Left lung (tissue), 10 donors: Measurements from ENCODE around the gene KPNB1. TPM values are rescaled to one million over a fixed set of nuclear protein-coding genes. Genes with fewer than 3 reads are reported as not detected.
A peak's percentile ranks its signal among the peaks of the same experiment; 100 is the strongest.

ENCODE experiments used
- ATAC-seq: fragments of 200-7000 bp; cut with Tn5 transposase; one replicate; pipeline ENCODE4 v1.9.1; 2020; ENCODE audit warnings: moderate library complexity
- DNase-seq, 4 donors: peaks; one replicate each; pipeline ENCODE4 v3.0.0-alpha.2; 2013 to 2020
- H3K27ac ChIP-seq, 2 donors: fragments of 200-600 bp; sonication (generic) in 1 of 2; one replicate each; pipeline versions ENCODE4 v1.5.0 to v1.8.0; 2020 to 2021
- H3K27me3 ChIP-seq, 2 donors: fragments of 200-600 bp; sonication (generic) in 1 of 2; one replicate each; pipeline versions ENCODE4 v1.5.0 to v1.8.0; 2020 to 2021
- H3K36me3 ChIP-seq, 2 donors: fragments of 200-600 bp; sonication (generic) in 1 of 2; one replicate each; pipeline versions ENCODE4 v1.5.0 to v1.8.0; 2020 to 2021
- H3K4me1 ChIP-seq, 2 donors: fragments of 200-600 bp; one replicate each; pipeline ENCODE4 v1.8.0; 2021
- H3K4me3 ChIP-seq, 2 donors: fragments of 200-600 bp; sonication (generic) in 1 of 2; one replicate each; pipeline versions ENCODE4 v1.5.0 to v1.8.0; 2020 to 2021; ENCODE audit warnings: mild to moderate bottlenecking in 1 of 2
- H3K9me3 ChIP-seq, 2 donors: fragments of 200-600 bp; sonication (generic) in 1 of 2; one replicate each; pipeline versions ENCODE4 v1.5.0 to v1.8.0; 2020 to 2021
- intact Hi-C, 2 donors: fragments of 100-400 bp; cut with DNase I; formaldehyde crosslinking; loops; one replicate each; pipeline versions ENCODE4 v1.11.2 to v1.14.2; 2022
- polyA plus RNA-seq, 6 donors: library from polyadenylated mRNA; unstranded; fragments of 120-200 nt; gene quantifications; one replicate each; pipeline ENCODE4 v1.2.1, GENCODE V29; 2013; ENCODE audit not compliant: insufficient read length in 6 of 6
- total RNA-seq, 2 donors: library from RNA; stranded (reverse); fragmentation: NEBNext Ultra II Directional; extraction: Animal tissue kit (Norgen Biotek cat#: 25700); gene quantifications; one replicate each; pipeline ENCODE4 v1.2.1, GENCODE V29; 2021
- TF ChIP-seq, protein P1 (sequence below), 2 donors: fragments of 200-600 bp; sonication (generic) in 1 of 2; IDR thresholded peaks; one replicate each; pipeline versions ENCODE4 v1.5.0 to v1.8.0; 2021; ENCODE audit warnings: antibody characterized with exemption in 2 of 2
- donor health status: DM: no; HTN: yes; CAD: no.
- donor health status: DM: no; HTN: no; CAD: no.

Gene KPNB1
- total and polyA plus RNA-seq, 8 donors = 195 to 305 (median 248) TPM

DNA sequence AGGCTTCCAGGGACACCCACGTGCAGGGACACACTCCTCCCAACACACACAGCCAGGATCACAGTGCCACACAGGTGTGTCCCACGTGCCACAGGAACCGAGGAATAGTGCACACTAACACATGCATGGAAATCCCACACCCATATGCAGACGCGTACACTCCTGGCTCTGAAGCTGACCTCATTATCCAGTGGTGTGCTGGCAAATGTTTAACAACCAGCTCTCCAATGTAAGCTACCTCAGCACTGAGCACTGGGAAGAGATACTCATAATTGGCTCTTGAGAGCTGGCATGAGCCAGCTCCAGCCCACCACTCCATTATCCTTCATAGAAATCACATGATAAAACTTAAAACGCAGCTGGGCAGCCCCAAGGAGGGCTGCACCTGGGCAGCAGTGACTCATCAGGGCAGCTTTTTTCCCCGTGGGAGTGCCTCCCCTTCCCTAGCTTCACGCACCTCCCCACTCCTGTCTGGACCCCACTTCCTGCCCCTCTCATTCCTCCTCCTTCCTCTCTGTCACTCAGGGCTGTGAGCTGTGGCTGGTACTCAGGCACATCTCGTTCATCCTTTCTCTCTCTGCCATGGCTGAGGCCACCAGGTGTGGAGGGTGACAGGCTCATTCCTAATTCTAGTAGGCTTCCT is 68.4 kb downstream of the KPNB1 start:
- Histone ChIP-seq H3K36me3 (no peaks in the 10 kb centered on the region), H3K4me1 (peaks cover 0 to 39% of the 10 kb centered on the region in 2 donors), H3K27ac (no peak overlapping the region), H3K4me3 (no peak overlapping the region), H3K27me3 (peaks cover 25 to 80% of the 10 kb centered on the region in 2 donors), H3K9me3 (no peaks in the 10 kb centered on the region)
- TF ChIP-seq, protein P1, sequence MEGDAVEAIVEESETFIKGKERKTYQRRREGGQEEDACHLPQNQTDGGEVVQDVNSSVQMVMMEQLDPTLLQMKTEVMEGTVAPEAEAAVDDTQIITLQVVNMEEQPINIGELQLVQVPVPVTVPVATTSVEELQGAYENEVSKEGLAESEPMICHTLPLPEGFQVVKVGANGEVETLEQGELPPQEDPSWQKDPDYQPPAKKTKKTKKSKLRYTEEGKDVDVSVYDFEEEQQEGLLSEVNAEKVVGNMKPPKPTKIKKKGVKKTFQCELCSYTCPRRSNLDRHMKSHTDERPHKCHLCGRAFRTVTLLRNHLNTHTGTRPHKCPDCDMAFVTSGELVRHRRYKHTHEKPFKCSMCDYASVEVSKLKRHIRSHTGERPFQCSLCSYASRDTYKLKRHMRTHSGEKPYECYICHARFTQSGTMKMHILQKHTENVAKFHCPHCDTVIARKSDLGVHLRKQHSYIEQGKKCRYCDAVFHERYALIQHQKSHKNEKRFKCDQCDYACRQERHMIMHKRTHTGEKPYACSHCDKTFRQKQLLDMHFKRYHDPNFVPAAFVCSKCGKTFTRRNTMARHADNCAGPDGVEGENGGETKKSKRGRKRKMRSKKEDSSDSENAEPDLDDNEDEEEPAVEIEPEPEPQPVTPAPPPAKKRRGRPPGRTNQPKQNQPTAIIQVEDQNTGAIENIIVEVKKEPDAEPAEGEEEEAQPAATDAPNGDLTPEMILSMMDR (IDR thresholded peaks at IDR 0.05) = no peak
- DNase-seq = peak in 1 of 4 donors; percentile 50
- peak; percentile 83 for ATAC-seq
- intact Hi-C loops = no loop called here

DNA sequence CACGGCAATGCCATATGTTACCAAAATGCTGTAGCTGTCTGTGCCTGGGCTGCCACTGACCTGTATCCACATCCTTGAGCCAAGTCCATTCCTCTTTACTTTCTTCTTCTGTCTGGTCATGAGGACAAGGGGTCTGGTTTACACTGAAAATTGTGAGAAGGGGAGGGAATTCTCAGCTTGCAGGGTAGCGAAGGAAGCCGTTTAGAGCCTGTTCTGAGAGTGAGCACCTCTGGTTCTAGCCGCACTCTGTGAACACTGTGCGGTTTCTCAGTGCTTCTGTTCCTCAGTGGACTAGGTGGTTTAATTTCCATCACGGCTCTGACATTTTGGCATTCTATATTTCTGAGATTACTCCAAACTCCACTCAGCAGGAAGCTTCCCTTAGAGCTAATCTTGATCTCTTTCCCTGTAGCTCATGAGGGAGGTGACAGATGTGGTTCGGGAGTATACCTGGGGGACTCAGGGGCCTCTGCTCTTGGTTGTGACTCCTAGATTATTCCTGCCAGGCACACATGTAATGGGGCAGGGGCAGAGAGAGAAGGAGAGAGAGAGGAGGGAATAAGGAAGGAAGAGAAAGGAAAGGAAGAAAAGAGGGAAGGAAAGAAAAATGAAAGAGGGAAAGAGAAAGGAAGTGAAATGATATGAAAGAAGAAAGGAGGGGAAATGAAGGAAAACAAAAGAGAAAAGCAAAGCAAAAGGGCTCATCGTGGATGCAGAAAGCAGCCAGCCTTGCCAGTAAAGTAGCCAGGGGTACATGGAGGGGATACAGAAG is 69.1 kb downstream of the KPNB1 start:
- H3K36me3 ChIP-seq = no peaks in the 10 kb centered on the region
- H3K4me1 ChIP-seq = peaks cover 0 to 39% of the 10 kb centered on the region in 2 donors
- no peak overlapping the region for H3K4me3 ChIP-seq
- ATAC-seq (no peak), DNase-seq (no peak)
- no peaks in the 10 kb centered on the region for H3K9me3 ChIP-seq
- H3K27ac ChIP-seq = no peak overlapping the region
- intact Hi-C loops = no loop called here
- H3K27me3 ChIP-seq = peaks cover 25 to 80% of the 10 kb centered on the region in 2 donors
- TF ChIP-seq, protein P1 (IDR thresholded peaks at IDR 0.05) = no peak

DNA sequence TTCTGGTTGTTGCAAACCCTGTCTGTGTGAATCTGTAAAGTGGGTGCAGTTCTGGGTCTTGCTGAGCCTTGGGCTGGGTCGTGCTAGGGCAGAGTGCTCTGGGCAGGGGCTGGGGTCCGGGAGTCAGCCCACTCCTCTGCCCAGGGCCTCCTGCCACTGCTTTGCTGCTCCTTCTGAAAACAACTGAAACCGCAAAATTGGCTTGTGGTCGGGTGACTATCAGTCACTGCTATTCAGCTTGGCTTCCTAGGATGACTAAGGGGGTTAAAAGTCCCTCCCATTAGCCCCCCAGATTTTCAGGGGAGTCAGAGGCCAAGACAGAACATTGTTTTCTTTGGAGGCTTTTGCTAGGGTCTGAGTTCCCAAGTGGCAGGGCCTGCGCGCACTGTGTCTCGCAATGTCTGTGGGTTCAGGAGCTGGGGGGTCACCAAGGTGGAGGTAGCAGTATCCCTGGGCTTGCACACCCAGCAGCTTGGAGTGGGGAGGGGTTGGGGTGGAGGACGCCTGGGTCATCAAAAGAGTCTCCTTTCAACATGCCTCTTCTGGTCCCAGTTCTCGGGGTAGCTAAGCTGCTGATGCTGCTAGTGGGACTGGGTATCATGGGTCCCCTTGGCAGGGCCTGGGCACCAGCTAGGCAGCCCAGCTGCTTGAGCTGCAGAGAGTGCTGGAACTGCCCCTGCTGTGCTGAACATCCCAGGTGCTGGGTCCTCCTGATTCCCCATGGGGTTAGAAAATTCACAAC is 69.9 kb downstream of the KPNB1 start:
- DNase-seq (no peak), ATAC-seq (no peak)
- H3K27me3 ChIP-seq = peaks cover 25 to 81% of the 10 kb centered on the region in 2 donors
- H3K9me3 ChIP-seq = no peaks in the 10 kb centered on the region
- H3K4me3 ChIP-seq = no peak overlapping the region
- peaks cover 0 to 39% of the 10 kb centered on the region in 2 donors for H3K4me1 ChIP-seq
- TF ChIP-seq, protein P1 (IDR thresholded peaks at IDR 0.05) = no peak
- intact Hi-C loops = no loop called here
- no peaks in the 10 kb centered on the region for H3K36me3 ChIP-seq
- H3K27ac ChIP-seq = no peak overlapping the region

DNA sequence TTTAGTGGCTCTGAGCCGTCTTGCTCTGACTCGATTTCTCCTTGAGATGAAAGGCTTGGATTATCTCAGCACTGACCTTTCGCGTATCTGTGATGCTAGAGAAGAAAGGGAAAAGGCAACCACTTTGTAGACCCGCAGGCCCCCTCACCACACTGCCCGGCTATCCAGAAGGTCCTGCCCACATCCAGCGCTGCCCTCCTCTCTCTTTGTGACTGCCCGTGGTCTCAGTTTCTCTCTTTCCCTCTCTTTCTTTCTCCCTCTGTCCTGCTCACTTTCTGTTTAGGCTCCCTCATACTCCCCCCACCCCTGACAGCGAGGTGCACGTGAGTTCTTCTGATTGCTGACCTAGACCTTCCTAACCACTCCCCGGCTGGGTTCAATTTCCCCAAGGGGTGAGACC is 70.5 kb downstream of the KPNB1 start:
- Histone ChIP-seq H3K27me3 (peaks cover 25 to 82% of the 10 kb centered on the region in 2 donors), H3K9me3 (no peaks in the 10 kb centered on the region), H3K36me3 (no peaks in the 10 kb centered on the region), H3K4me3 (no peak overlapping the region), H3K4me1 (peaks cover 0 to 39% of the 10 kb centered on the region in 2 donors), H3K27ac (no peak overlapping the region)
- DNase-seq (no peak), ATAC-seq (no peak)
- intact Hi-C loops = no loop called here
- TF ChIP-seq, protein P1 (IDR thresholded peaks at IDR 0.05) = no peak
